SK-N-SH (cell line): Measurements from ENCODE around the gene MID1.

Experiments used
- GABPA ChIP-seq: IDR thresholded peaks from 2 replicates; pipeline ENCODE4 v1.4.0; 2012; ENCODE audit warnings: low read depth, mild to moderate bottlenecking
- POLR2AphosphoS5 ChIP-seq: IDR thresholded peaks from 2 replicates; pipeline ENCODE4 v1.6.1; 2012; ENCODE audit warnings: low read depth, low read length
- RFX5 ChIP-seq: IDR thresholded peaks from 2 replicates; pipeline ENCODE4 v1.6.1; 2012; ENCODE audit warnings: mild to moderate bottlenecking, improper control_type of control experiment, low read length
- TF ChIP-seq, protein P1 (sequence below): fragments of 200-600 bp; sonication (generic); IDR thresholded peaks from 2 replicates; pipeline ENCODE4 v1.6.1; 2017; ENCODE audit warnings: antibody characterized with exemption, mild to moderate bottlenecking, moderate library complexity

DNA sequence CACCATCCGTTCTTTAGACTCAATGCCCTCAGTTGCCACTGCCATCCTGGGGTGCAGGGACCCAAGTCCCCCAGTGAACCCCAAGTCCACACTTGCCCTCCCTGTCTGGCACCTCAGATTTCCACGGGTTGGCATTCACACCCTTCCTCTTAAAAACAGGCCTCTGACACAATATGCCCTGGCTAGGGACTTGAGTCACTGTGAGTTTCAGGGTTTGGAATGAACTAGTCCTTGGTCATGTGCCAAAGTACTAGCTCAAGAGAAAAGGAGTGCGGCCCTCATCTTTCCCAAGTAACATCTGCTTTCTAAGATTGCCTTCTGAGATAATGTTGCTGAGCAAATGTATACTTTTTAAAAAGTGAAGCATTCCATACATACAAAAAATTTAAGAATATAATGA is 134.0 kb downstream of the MID1 start:
- TF ChIP-seq POLR2AphosphoS5 (no peak), RFX5 (no peak), GABPA (no peak)
- TF ChIP-seq, protein P1, sequence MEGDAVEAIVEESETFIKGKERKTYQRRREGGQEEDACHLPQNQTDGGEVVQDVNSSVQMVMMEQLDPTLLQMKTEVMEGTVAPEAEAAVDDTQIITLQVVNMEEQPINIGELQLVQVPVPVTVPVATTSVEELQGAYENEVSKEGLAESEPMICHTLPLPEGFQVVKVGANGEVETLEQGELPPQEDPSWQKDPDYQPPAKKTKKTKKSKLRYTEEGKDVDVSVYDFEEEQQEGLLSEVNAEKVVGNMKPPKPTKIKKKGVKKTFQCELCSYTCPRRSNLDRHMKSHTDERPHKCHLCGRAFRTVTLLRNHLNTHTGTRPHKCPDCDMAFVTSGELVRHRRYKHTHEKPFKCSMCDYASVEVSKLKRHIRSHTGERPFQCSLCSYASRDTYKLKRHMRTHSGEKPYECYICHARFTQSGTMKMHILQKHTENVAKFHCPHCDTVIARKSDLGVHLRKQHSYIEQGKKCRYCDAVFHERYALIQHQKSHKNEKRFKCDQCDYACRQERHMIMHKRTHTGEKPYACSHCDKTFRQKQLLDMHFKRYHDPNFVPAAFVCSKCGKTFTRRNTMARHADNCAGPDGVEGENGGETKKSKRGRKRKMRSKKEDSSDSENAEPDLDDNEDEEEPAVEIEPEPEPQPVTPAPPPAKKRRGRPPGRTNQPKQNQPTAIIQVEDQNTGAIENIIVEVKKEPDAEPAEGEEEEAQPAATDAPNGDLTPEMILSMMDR, result no peak
